Natural killer cell (primary cell): ENCODE results near the gene UNG. TPM values are rescaled to one million over a fixed set of nuclear protein-coding genes. Genes with fewer than 3 reads are reported as not detected.

Experiments
- ATAC-seq, 3 donors: fragments of 150-1000 bp in 2 of 3; fragments of 200-7000 bp in 1 of 3; cut with Tn5 transposase; 1 replicate in 1 of 3; 2 replicates in 2 of 3; pipeline ENCODE4 v1.10.0; 2021; ENCODE audit warnings: mild to moderate bottlenecking in 2 of 3, moderate library complexity in 2 of 3
- DNase-seq, 2 donors: peaks; one replicate each; pipeline versions ENCODE4 v3.0.0 to v3.0.0-alpha.2; 2013 to 2021; ENCODE audit warnings: mixed read lengths in 1 of 2
- H3K27ac ChIP-seq: one replicate; pipeline ENCODE4 v1.5.1; 2013; ENCODE audit warnings: mild to moderate bottlenecking, low read length
- H3K27me3 ChIP-seq: one replicate; pipeline ENCODE4 v1.6.1; 2013; ENCODE audit warnings: low read length; ENCODE audit not compliant: control insufficient read depth, insufficient read depth
- H3K36me3 ChIP-seq: one replicate; pipeline ENCODE4 v1.6.1; 2013; ENCODE audit warnings: low read length; ENCODE audit not compliant: control insufficient read depth, insufficient read depth
- H3K4me1 ChIP-seq: one replicate; pipeline ENCODE4 v1.6.1; 2013; ENCODE audit warnings: low read length; ENCODE audit not compliant: control insufficient read depth, insufficient read depth
- H3K4me3 ChIP-seq: one replicate; pipeline ENCODE4 v1.5.1; 2013; ENCODE audit warnings: low read length
- H3K9me3 ChIP-seq: one replicate; pipeline ENCODE4 v1.6.1; 2013; ENCODE audit warnings: low read length; ENCODE audit not compliant: control insufficient read depth, insufficient read depth
- H3K27ac Mint-ChIP-seq, 2 donors: one replicate each; pipeline ENCODE4 v1.8.0; 2022; ENCODE audit warnings: mild to moderate bottlenecking in 2 of 2, mixed read lengths in 2 of 2, moderate library complexity in 1 of 2
- H3K27me3 Mint-ChIP-seq, 2 donors: one replicate each; pipeline ENCODE4 v1.8.0; 2022; ENCODE audit warnings: low read depth in 2 of 2, mixed read lengths in 2 of 2
- H3K36me3 Mint-ChIP-seq: one replicate; pipeline ENCODE4 v1.8.0; 2022; ENCODE audit warnings: mixed read lengths
- H3K4me1 Mint-ChIP-seq, 2 donors: one replicate each; pipeline ENCODE4 v1.8.0; 2022; ENCODE audit warnings: mixed read lengths in 2 of 2
- H3K4me3 Mint-ChIP-seq: one replicate; pipeline ENCODE4 v1.8.0; 2022; ENCODE audit warnings: mild to moderate bottlenecking, moderate library complexity, mixed read lengths
- H3K9me3 Mint-ChIP-seq, 2 donors: one replicate each; pipeline ENCODE4 v1.8.0; 2022; ENCODE audit warnings: mixed read lengths in 2 of 2
- CTCF ChIP-seq: fragments of 200-600 bp; IDR thresholded peaks from one replicate; pipeline ENCODE4 v1.8.0; 2022; ENCODE audit warnings: antibody characterized with exemption
- WGBS: methylation state at CpG from one replicate; pipeline ENCODE4 v1.1.7; 2013; ENCODE audit warnings: missing lambda C conversion rate; ENCODE audit not compliant: insufficient coverage; 5-methylcytosine and 5-hydroxymethylcytosine counted together
- intact Hi-C: fragments of 100-400 bp; cut with micrococcal nuclease; formaldehyde crosslinking; loops from one replicate; pipeline ENCODE4 v1.14.2; 2022
- total RNA-seq, 4 donors: library from RNA; stranded (reverse); fragments of 120-200 nt in 1 of 4; gene quantifications; one replicate each; pipeline versions ENCODE4 v1.2.3 to v1.2.4, GENCODE V29; 2013 to 2022

UNG gene
- total RNA-seq, 3 donors from 2014 or later (not counting 1 experiment from before 2014, with no cell fraction given): 8.7 to 10.7 (median 9.6) TPM

- Histone ChIP-seq H3K27ac (no peak overlapping the region), H3K36me3 (peaks cover 47% of the 10 kb centered on the region), H3K4me1 (no peaks in the 10 kb centered on the region), H3K9me3 (no peaks in the 10 kb centered on the region), H3K4me3 (no peak overlapping the region), H3K27me3 (no peaks in the 10 kb centered on the region)
- no peak for TF ChIP-seq CTCF
- peaks cover 21% of the 10 kb centered on the region for H3K36me3 Mint-ChIP-seq
- intact Hi-C loops: no loop called here
- no peaks in the 10 kb centered on the region for H3K27me3 Mint-ChIP-seq
- no peaks in the 10 kb centered on the region for H3K9me3 Mint-ChIP-seq
- ATAC-seq: no peak
- H3K4me1 Mint-ChIP-seq: no peaks in the 10 kb centered on the region
- WGBS: 100% methylated on average over 2 of the region's 2 CpGs
- no peak overlapping the region for H3K4me3 Mint-ChIP-seq
- no peak for DNase-seq
- H3K27ac Mint-ChIP-seq: no peak overlapping the region
Observed at GRCh38 chr12:109084425-109084824, 13.0 kb upstream of the UNG start.

GRCh38 chr12:109085590-109085989 lies 11.8 kb upstream of the UNG start:
- no peaks in the 10 kb centered on the region for H3K4me1 Mint-ChIP-seq
- Histone ChIP-seq H3K36me3 (peaks cover 50% of the 10 kb centered on the region), H3K27me3 (no peaks in the 10 kb centered on the region), H3K27ac (no peak overlapping the region), H3K4me3 (no peak overlapping the region), H3K9me3 (no peaks in the 10 kb centered on the region), H3K4me1 (no peaks in the 10 kb centered on the region)
- H3K4me3 Mint-ChIP-seq: no peak overlapping the region
- no peaks in the 10 kb centered on the region for H3K9me3 Mint-ChIP-seq
- no peak for DNase-seq
- TF ChIP-seq CTCF: no peak
- 97% methylated on average over 11 of the region's 11 CpGs for WGBS
- H3K36me3 Mint-ChIP-seq: peaks cover 10% of the 10 kb centered on the region
- intact Hi-C loops: no loop called here
- H3K27ac Mint-ChIP-seq: no peak overlapping the region
- H3K27me3 Mint-ChIP-seq: no peaks in the 10 kb centered on the region
- ATAC-seq: no peak

- no peaks in the 10 kb centered on the region for H3K9me3 ChIP-seq
- Mint-ChIP-seq H3K36me3 (peaks cover 3% of the 10 kb centered on the region), H3K4me3 (no peak overlapping the region), H3K4me1 (peaks cover 5 to 6% of the 10 kb centered on the region in 2 donors), H3K9me3 (no peaks in the 10 kb centered on the region), H3K27ac (no peak overlapping the region), H3K27me3 (no peaks in the 10 kb centered on the region)
- DNase-seq (no peak), ATAC-seq (no peak)
- intact Hi-C loops: no loop called here
- H3K4me3 ChIP-seq: no peak overlapping the region
- H3K27me3 ChIP-seq: no peaks in the 10 kb centered on the region
- no peak overlapping the region for H3K27ac ChIP-seq
- no peak for TF ChIP-seq CTCF
- WGBS: 87% methylated on average over 5 of the region's 5 CpGs
- H3K36me3 ChIP-seq: peaks cover 43% of the 10 kb centered on the region
- H3K4me1 ChIP-seq: peaks cover 7% of the 10 kb centered on the region
Observed at GRCh38 chr12:109087250-109087649, 10.1 kb upstream of the UNG start.

GRCh38 chr12:109088818-109089217 lies 8.6 kb upstream of the UNG start:
- Mint-ChIP-seq H3K27ac (peak overlapping the region in 1 of 2 donors; percentile 11), H3K4me1 (peaks cover 20 to 21% of the 10 kb centered on the region in 2 donors), H3K27me3 (no peaks in the 10 kb centered on the region), H3K9me3 (no peaks in the 10 kb centered on the region), H3K4me3 (no peak overlapping the region), H3K36me3 (no peaks in the 10 kb centered on the region)
- intact Hi-C loops: no loop called here
- TF ChIP-seq CTCF: no peak
- H3K36me3 ChIP-seq: peaks cover 33% of the 10 kb centered on the region
- ATAC-seq (no peak), DNase-seq (no peak)
- H3K27ac ChIP-seq: no peak overlapping the region
- WGBS: 96% methylated on average over 6 of the region's 6 CpGs
- no peaks in the 10 kb centered on the region for H3K9me3 ChIP-seq
- H3K4me3 ChIP-seq: no peak overlapping the region
- H3K27me3 ChIP-seq: no peaks in the 10 kb centered on the region
- H3K4me1 ChIP-seq: peaks cover 21% of the 10 kb centered on the region
